Omental fat pad (tissue), 4 donors: Measurements from ENCODE around the gene RBMS3. TPM values are rescaled to one million over a fixed set of nuclear protein-coding genes. Genes with fewer than 3 reads are reported as not detected.

Experiments used
- ATAC-seq: fragments of 150-250 bp; one replicate; pipeline ENCODE4 v1.9.1; 2016; ENCODE audit warnings: mild to moderate bottlenecking, moderate library complexity; ENCODE audit not compliant: low FRiP score
- DNase-seq: peaks from one replicate; pipeline ENCODE4 v3.0.0-alpha.2; 2019; ENCODE audit warnings: low spot score
- total RNA-seq, 4 donors: library from RNA; depleted of rRNA; stranded (reverse); fragments of >200 nt; gene quantifications; one replicate each; pipeline ENCODE4 v1.1.0, GENCODE V29; 2016
- TF ChIP-seq, protein P1 (sequence below), 3 donors: fragments of 450-650 bp; IDR thresholded peaks; one replicate each; pipeline ENCODE4 v1.5.1; 2016 to 2017; ENCODE audit warnings: antibody characterized with exemption in 3 of 3, mild to moderate bottlenecking in 3 of 3, moderate library complexity in 2 of 3

RBMS3 gene
- total RNA-seq, 4 donors from 2014 or later: 61.5 to 185 (median 120) TPM

DNA sequence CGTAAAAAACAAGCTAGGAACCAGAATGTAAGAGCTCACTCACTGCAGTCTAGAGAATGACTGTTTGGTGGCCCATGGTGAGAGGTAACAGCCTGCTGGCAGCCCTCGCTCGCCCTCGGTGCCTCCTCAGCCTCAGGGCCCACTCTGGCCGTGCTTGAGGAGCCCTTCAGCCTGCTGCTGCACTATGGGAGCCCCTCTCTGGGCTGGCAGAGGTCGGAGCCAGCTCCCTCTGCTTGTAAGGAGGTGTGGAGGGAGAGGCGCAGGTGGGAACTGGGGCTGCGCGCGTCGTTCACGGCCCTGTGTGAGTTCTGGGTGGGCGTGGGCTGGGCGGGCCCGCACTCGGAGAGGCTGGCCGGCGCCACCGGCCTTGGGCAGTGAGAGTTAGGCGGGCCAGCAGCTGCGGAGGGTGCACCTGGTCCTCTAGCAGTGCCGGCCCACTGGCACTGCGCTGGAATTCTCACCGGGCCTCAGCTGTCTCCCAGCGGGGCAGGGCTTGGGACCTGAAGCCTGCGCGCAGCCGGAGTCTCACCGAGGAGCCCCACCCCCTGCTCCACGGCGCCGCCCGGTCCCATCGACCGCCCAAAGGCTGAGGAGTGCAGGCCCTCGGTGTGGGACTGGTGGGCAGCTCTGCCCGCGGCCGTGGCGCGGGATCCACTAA lies 420.6 kb downstream of the RBMS3 start:
- TF ChIP-seq, protein P1, sequence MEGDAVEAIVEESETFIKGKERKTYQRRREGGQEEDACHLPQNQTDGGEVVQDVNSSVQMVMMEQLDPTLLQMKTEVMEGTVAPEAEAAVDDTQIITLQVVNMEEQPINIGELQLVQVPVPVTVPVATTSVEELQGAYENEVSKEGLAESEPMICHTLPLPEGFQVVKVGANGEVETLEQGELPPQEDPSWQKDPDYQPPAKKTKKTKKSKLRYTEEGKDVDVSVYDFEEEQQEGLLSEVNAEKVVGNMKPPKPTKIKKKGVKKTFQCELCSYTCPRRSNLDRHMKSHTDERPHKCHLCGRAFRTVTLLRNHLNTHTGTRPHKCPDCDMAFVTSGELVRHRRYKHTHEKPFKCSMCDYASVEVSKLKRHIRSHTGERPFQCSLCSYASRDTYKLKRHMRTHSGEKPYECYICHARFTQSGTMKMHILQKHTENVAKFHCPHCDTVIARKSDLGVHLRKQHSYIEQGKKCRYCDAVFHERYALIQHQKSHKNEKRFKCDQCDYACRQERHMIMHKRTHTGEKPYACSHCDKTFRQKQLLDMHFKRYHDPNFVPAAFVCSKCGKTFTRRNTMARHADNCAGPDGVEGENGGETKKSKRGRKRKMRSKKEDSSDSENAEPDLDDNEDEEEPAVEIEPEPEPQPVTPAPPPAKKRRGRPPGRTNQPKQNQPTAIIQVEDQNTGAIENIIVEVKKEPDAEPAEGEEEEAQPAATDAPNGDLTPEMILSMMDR (IDR thresholded peaks at IDR 0.05): no peak
- DNase-seq (no peak), ATAC-seq (no peak)

DNA sequence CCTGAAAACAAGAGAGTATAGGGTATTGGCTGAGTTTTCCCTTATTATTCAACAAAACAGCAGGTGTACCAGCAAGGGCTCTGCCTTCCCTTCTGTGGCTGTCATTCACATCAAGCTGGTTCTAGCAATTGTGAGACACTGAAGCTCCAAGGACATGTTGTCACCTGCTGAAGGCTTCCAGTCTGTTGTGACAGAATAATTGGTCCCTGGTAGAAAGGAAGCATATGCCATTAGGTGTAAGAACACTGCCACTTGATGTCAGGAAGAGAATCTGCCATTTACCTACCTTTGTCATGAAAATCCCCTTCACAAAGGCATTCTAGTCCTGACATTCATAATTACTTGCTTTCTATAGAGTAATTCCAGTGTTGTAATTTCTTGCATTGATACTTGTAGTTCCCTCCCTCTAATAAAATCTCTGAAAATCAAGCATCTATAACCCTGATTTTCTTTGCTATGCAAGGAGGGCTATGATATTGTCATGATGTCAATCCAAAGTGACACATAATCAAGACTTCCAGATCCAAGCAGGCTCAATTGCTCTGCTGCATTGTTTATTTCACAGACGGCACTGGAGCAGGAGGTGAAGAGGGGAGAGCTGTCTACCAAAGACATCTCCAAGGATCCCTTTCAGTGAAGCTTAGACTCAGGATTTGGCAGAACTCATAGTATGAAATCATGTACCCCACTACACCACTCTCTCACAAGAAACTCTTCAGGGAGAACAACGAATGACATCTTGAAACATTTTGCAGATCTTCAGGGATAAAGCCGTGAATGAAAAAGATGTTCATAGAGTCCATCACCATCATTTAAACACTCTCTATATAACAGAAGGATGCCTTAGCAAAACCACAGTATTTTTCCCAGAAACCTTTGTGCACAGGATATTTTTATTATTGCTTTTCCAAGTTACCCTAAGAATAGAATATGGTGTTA lies 425.3 kb downstream of the RBMS3 start:
- DNase-seq: no peak
- TF ChIP-seq, protein P1 (IDR thresholded peaks at IDR 0.05): no peak
- ATAC-seq: no peak

DNA sequence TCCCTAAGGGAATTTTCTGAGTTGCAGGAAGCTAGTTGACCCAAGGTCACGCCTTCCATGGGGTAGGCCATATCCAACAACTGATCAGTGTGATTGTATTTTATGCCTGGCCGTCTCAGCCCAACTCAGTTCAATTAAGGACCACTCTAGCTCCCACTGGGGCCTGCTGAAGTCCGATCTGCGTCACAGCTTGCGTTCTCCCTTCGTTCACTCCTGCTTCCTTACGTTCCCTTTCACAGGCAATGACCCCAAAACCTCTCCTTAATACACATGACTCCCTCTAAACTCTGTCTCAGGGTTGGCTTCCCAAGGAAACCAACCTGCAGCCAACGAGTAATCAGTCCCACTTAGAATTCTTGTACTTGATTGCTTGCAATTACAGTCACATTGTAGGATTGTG lies 428.0 kb downstream of the RBMS3 start:
- TF ChIP-seq, protein P1 (IDR thresholded peaks at IDR 0.05): no peak
- DNase-seq: no peak
- no peak for ATAC-seq

DNA sequence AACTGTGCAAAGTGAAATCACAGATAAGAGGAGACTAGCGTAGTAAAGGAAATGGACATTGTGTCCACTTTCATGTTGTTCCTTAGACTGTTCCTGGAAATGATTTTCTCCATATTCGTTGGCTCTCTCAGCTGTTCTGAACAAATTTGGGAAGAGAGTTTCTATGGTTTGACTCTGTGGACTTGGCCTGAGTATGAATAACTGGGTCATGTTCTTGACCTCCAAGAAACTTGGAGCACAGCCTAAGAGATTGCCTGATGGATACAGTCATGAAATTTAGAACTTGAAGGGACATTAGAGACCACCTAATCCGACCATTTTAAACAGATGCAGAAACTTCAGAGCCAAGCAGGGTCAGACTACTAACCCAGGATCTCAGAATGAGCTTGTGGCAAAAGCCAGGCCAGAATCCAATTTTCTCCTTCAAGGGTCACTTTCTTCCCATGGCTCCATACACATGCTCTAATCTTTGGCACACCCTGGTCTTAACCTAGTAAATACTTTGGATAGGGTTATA lies 430.4 kb downstream of the RBMS3 start:
- no peak for DNase-seq
- TF ChIP-seq, protein P1 (IDR thresholded peaks at IDR 0.05): no peak
- peak; percentile 44 for ATAC-seq

DNA sequence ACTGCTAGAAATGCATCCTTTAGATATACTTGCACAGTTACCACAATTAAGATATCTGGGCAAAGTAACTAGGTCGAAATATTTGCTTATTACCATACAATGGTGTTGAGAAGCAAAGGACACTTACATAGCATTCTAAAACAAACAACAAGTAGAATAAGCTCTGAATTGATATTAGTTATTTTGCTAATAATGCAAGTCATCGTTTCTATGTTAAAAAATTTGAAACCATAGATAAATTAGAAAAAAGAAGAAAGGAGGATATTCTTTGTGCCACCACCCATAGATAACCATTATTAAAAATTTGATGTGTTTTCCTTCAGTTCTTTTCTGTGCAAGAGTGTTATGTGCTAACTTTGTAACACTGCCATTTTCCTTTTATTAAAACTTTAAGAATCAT lies 435.3 kb downstream of the RBMS3 start:
- TF ChIP-seq, protein P1 (IDR thresholded peaks at IDR 0.05): no peak
- ATAC-seq (no peak), DNase-seq (no peak)

DNA sequence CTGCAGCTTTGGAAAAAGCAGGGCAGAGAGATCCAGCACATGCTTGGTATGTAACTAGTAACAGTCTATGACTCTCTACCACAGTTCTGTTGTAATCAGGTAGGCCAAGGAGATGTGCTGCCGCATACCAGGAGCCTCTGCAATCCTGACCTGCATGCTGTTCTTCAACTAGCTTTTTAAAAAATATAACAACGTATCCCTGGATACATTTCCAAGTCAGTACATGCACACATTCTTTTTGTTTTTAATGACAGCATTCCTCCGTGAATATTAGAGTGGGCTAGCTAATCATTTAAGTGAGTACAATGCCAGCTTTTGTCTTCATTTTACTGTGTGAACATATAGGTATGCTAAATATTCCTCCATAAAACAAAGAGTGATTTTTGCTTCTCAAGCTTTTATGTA lies 437.8 kb downstream of the RBMS3 start:
- TF ChIP-seq, protein P1 (IDR thresholded peaks at IDR 0.05): no peak
- DNase-seq (no peak), ATAC-seq (peak; percentile 88)
